ENCODE data around the gene NOTCH1.

Gene NOTCH1

GRCh38 chr9:136465500-136466154 lies 80.2 kb downstream of the NOTCH1 start:
- no peak for TF ChIP-seq FOXP2 (optimal IDR thresholded peaks at IDR 0.05; ENCODE audit: control extremely low read depth, extremely low read length, insufficient read depth)
- no peak for TF ChIP-seq POLR2AphosphoS5 (IDR thresholded peaks at IDR 0.05; ENCODE audit: borderline replicate concordance, low read depth, low read length)
- no peak for TF ChIP-seq EZH2 (IDR thresholded peaks at IDR 0.05)
- no peak overlapping the region for H3K9ac ChIP-seq (ENCODE audit: insufficient read length)
- DNase-seq (ENCODE audit: low read depth, low spot score) = no peak
- peaks cover 81% of the 10 kb centered on the region for H3K36me3 ChIP-seq (ENCODE audit: insufficient read depth, low read length)
- H3K9me3 ChIP-seq (ENCODE audit: low read depth, low read length) = no peaks in the 10 kb centered on the region
- H3K4me3 ChIP-seq = no peak overlapping the region
- H3K27ac ChIP-seq = no peak overlapping the region

DNA sequence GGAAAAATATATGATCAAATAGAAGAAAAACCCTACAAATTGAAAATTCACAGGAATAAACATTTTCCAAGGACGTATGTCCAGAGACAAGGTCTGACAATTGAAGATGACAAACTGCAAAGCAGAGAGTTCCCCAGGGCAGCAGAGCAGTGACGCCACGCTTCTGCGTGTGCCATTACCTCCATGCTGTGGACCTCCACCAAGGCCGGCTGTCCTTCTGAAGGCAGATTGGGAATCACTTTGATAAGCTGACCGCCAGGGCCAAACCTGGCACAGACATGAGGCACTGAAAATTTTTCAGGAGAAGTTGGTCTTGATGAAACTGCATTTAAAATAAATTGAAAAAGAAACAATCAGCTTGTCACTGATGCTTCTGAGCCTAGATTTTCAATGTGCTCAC lies 81.6 kb downstream of the NOTCH1 start:
- H3K9ac ChIP-seq (ENCODE audit: insufficient read length) = no peak overlapping the region
- no peak overlapping the region for H3K27ac ChIP-seq
- H3K9me3 ChIP-seq (ENCODE audit: low read depth, low read length) = no peaks in the 10 kb centered on the region
- no peak for DNase-seq (ENCODE audit: low read depth, low spot score)
- H3K4me3 ChIP-seq = no peak overlapping the region
- peaks cover 81% of the 10 kb centered on the region for H3K36me3 ChIP-seq (ENCODE audit: insufficient read depth, low read length)
- TF ChIP-seq EZH2 (IDR thresholded peaks at IDR 0.05) (no peak), POLR2AphosphoS5 (IDR thresholded peaks at IDR 0.05; ENCODE audit: borderline replicate concordance, low read depth, low read length) (no peak)

DNA sequence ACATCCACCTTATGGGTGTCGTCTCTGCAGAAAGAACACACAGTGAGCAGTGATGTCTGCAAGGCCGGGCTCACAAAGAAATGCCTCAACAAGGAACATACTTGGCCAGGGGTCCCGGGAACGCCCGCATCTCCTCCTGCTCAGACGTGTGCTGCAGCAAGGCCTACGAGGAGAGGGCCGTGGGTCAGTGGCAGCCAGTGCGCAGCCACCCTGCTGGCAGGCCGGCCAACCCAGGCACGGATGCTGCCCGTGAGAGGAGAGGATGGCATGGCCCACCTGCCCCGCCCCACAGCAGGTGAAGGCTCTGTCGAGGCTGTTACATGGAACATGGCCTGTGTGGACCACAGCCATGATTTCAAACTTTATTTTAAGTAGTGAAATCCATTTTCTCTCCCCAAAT lies 82.3 kb downstream of the NOTCH1 start:
- H3K27ac ChIP-seq = no peak overlapping the region
- no peak overlapping the region for H3K9ac ChIP-seq (ENCODE audit: insufficient read length)
- TF ChIP-seq POLR2AphosphoS5 (IDR thresholded peaks at IDR 0.05; ENCODE audit: borderline replicate concordance, low read depth, low read length) (no peak), FOXP2 (optimal IDR thresholded peaks at IDR 0.05; ENCODE audit: control extremely low read depth, extremely low read length, insufficient read depth) (no peak), EZH2 (IDR thresholded peaks at IDR 0.05) (no peak)
- H3K9me3 ChIP-seq (ENCODE audit: low read depth, low read length) = no peaks in the 10 kb centered on the region
- no peak overlapping the region for H3K4me3 ChIP-seq
- DNase-seq (ENCODE audit: low read depth, low spot score) = no peak
- H3K36me3 ChIP-seq (ENCODE audit: insufficient read depth, low read length) = peaks cover 85% of the 10 kb centered on the region

DNA sequence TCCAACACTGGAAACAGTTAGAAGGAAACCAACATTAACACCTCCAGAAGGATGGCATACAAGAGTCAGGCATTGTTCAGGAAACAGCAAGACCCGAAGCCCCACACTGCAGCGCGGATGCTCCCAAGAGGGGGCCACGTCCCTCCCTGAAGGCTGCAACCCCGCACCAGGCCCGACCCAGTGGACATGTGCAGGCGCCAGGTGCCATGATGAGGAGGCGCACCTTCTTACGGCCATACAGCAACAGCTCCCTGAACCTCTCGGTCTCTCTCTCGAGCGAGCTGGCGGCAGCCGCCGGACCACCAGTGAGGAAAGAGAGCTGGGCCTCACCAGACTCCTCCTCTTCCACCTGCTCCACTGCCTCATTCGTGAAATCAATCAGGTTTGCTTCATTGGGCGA lies 83.2 kb downstream of the NOTCH1 start:
- DNase-seq (ENCODE audit: low read depth, low spot score) = no peak
- Histone ChIP-seq H3K27ac (no peak overlapping the region), H3K9me3 (ENCODE audit: low read depth, low read length) (no peaks in the 10 kb centered on the region), H3K4me3 (no peak overlapping the region), H3K9ac (ENCODE audit: insufficient read length) (no peak overlapping the region), H3K36me3 (ENCODE audit: insufficient read depth, low read length) (peaks cover 86% of the 10 kb centered on the region)
- no peak for TF ChIP-seq FOXP2 (optimal IDR thresholded peaks at IDR 0.05; ENCODE audit: control extremely low read depth, extremely low read length, insufficient read depth)
- TF ChIP-seq EZH2 (IDR thresholded peaks at IDR 0.05) = no peak
- no peak for TF ChIP-seq POLR2AphosphoS5 (IDR thresholded peaks at IDR 0.05; ENCODE audit: borderline replicate concordance, low read depth, low read length)

- peaks cover 83% of the 10 kb centered on the region for H3K36me3 ChIP-seq (ENCODE audit: insufficient read depth, low read length)
- no peak overlapping the region for H3K4me3 ChIP-seq
- no peak overlapping the region for H3K9ac ChIP-seq (ENCODE audit: insufficient read length)
- no peak overlapping the region for H3K27ac ChIP-seq
- DNase-seq (ENCODE audit: low read depth, low spot score) = no peak
- H3K9me3 ChIP-seq (ENCODE audit: low read depth, low read length) = no peaks in the 10 kb centered on the region
- TF ChIP-seq EZH2 (IDR thresholded peaks at IDR 0.05) (no peak), FOXP2 (optimal IDR thresholded peaks at IDR 0.05; ENCODE audit: control extremely low read depth, extremely low read length, insufficient read depth) (no peak), POLR2AphosphoS5 (IDR thresholded peaks at IDR 0.05; ENCODE audit: borderline replicate concordance, low read depth, low read length) (no peak)
These were observed 85.0 kb downstream of the NOTCH1 start for GRCh38 chr9:136460772-136461325.

DNA sequence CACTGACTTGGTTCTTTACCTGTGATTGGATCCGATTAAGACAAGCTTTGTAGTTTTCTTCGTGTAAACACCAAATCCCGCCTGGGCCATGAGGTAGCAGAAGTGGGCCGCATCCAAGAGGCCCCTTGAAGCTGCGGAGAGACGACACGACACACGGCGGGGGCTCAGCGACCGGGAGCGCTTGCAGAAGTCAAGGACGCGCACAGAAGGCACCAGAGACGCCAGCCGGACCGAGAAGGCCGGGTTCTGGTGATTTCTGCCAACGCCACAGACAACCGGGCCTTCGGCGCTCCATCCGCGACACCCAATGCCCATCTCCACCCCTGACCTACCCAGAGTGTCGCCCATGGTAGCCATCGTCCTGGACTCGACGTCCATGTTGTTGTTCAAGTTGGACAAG lies 86.4 kb downstream of the NOTCH1 start:
- Histone ChIP-seq H3K4me3 (no peak overlapping the region), H3K36me3 (ENCODE audit: insufficient read depth, low read length) (peaks cover 86% of the 10 kb centered on the region), H3K9ac (ENCODE audit: insufficient read length) (no peak overlapping the region), H3K27ac (no peak overlapping the region), H3K9me3 (ENCODE audit: low read depth, low read length) (no peaks in the 10 kb centered on the region)
- TF ChIP-seq EZH2 (IDR thresholded peaks at IDR 0.05) (no peak), POLR2AphosphoS5 (IDR thresholded peaks at IDR 0.05; ENCODE audit: borderline replicate concordance, low read depth, low read length) (no peak), FOXP2 (optimal IDR thresholded peaks at IDR 0.05; ENCODE audit: control extremely low read depth, extremely low read length, insufficient read depth) (no peak)
- DNase-seq (ENCODE audit: low read depth, low spot score) = no peak

- TF ChIP-seq FOXP2 (optimal IDR thresholded peaks at IDR 0.05; ENCODE audit: control extremely low read depth, extremely low read length, insufficient read depth) (no peak), POLR2AphosphoS5 (IDR thresholded peaks at IDR 0.05; ENCODE audit: borderline replicate concordance, low read depth, low read length) (no peak), EZH2 (IDR thresholded peaks at IDR 0.05) (no peak)
- Histone ChIP-seq H3K36me3 (ENCODE audit: insufficient read depth, low read length) (peaks cover 78% of the 10 kb centered on the region), H3K9me3 (ENCODE audit: low read depth, low read length) (no peaks in the 10 kb centered on the region), H3K9ac (ENCODE audit: insufficient read length) (no peak overlapping the region), H3K27ac (no peak overlapping the region), H3K4me3 (no peak overlapping the region)
- no peak for DNase-seq (ENCODE audit: low read depth, low spot score)
These were observed 88.5 kb downstream of the NOTCH1 start for GRCh38 chr9:136457326-136457725.

- Histone ChIP-seq H3K27ac (no peak overlapping the region), H3K36me3 (ENCODE audit: insufficient read depth, low read length) (peaks cover 80% of the 10 kb centered on the region), H3K9me3 (ENCODE audit: low read depth, low read length) (no peaks in the 10 kb centered on the region), H3K9ac (ENCODE audit: insufficient read length) (no peak overlapping the region), H3K4me3 (no peak overlapping the region)
- TF ChIP-seq EZH2 (IDR thresholded peaks at IDR 0.05) (no peak), FOXP2 (optimal IDR thresholded peaks at IDR 0.05; ENCODE audit: control extremely low read depth, extremely low read length, insufficient read depth) (no peak), POLR2AphosphoS5 (IDR thresholded peaks at IDR 0.05; ENCODE audit: borderline replicate concordance, low read depth, low read length) (no peak)
- DNase-seq (ENCODE audit: low read depth, low spot score) = no peak
These were observed 89.6 kb downstream of the NOTCH1 start for GRCh38 chr9:136456258-136456657.

Measured in SK-N-MC (cell line).